Chondrocyte (in vitro differentiated cells): Measurements from ENCODE around the gene DSTN. TPM values are rescaled to one million over a fixed set of nuclear protein-coding genes. Genes with fewer than 3 reads are reported as not detected.

Source experiments
- DNase-seq: peaks from one replicate; pipeline ENCODE4 v3.0.0; 2021; ENCODE audit warnings: mixed read lengths, low spot score
- H3K27ac Mint-ChIP-seq: one replicate; pipeline ENCODE4 v1.8.0; 2021; ENCODE audit warnings: mild to moderate bottlenecking, moderate library complexity, mixed read lengths; ENCODE audit not compliant: unreplicated experiment
- H3K27me3 Mint-ChIP-seq: 2 replicates; pipeline ENCODE4 v1.8.0; 2021; ENCODE audit warnings: low read depth, mixed read lengths
- H3K36me3 Mint-ChIP-seq: 2 replicates; pipeline ENCODE4 v1.8.0; 2021; ENCODE audit warnings: low read depth, mixed read lengths
- H3K4me1 Mint-ChIP-seq: 2 replicates; pipeline ENCODE4 v1.8.0; 2021; ENCODE audit warnings: low read depth, mild to moderate bottlenecking, mixed read lengths
- H3K4me3 Mint-ChIP-seq: one replicate; pipeline ENCODE4 v1.8.0; 2021; ENCODE audit warnings: mild to moderate bottlenecking, moderate library complexity, mixed read lengths; ENCODE audit not compliant: unreplicated experiment
- H3K9me3 Mint-ChIP-seq: 2 replicates; pipeline ENCODE4 v1.8.0; 2021; ENCODE audit warnings: low read depth, mixed read lengths
- total RNA-seq: library from RNA; stranded (reverse); gene quantifications from 3 replicates; pipeline ENCODE4 v1.2.1, GENCODE V29; 2021
- TF ChIP-seq, protein P1 (sequence below): fragments of 200-600 bp; sonication (generic); IDR thresholded peaks from 2 replicates; pipeline ENCODE4 v1.5.0; 2021; ENCODE audit warnings: antibody characterized with exemption, mild to moderate bottlenecking, moderate library complexity

DSTN gene
- total RNA-seq, 1 donor from 2014 or later: 1,290 TPM

DNA sequence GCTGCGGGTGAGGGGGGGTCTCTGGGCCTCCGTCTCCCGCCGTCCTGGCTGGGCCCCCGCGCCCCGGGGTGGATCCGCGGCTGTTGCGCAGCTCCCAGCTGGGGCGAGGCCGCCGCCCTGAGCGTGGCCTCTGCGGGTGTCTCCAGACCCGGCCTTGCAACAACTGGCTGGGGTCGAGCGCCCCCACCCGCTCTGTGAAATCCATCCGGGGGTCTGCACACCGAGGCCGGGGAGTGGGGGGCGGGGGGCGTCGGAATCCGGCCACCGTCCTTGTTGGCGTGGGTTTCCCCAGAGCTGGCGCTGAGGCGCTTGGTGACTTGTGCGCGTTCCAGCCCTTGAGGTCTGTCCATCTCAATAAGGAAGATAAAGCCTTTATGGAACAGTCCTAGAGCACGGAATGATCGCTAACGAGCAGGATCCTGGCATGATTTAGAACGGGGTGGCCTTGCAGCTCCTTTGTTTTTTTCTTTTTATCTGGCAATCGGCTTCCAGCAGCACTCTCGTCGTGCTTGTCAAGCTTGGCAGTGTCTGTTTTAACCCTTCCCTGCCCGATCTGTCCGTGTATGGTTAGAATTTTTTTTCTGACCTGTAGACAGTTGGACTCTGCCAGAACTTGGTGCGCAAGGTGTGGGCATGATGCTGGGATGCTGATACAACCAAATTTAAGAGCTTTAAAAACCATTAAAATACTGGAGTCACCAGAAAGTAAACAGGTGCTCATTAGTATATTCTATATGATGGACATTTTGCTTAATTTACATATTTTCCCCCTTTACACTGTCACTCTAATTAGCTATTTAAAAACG lies 675 bp downstream of the DSTN start:
- Mint-ChIP-seq H3K36me3 (peaks cover 28% of the 10 kb centered on the region), H3K4me1 (peaks cover 61% of the 10 kb centered on the region), H3K27me3 (no peaks in the 10 kb centered on the region), H3K27ac (peak overlapping the region; percentile 93), H3K9me3 (no peaks in the 10 kb centered on the region), H3K4me3 (peak overlapping the region; percentile 86)
- TF ChIP-seq, protein P1, sequence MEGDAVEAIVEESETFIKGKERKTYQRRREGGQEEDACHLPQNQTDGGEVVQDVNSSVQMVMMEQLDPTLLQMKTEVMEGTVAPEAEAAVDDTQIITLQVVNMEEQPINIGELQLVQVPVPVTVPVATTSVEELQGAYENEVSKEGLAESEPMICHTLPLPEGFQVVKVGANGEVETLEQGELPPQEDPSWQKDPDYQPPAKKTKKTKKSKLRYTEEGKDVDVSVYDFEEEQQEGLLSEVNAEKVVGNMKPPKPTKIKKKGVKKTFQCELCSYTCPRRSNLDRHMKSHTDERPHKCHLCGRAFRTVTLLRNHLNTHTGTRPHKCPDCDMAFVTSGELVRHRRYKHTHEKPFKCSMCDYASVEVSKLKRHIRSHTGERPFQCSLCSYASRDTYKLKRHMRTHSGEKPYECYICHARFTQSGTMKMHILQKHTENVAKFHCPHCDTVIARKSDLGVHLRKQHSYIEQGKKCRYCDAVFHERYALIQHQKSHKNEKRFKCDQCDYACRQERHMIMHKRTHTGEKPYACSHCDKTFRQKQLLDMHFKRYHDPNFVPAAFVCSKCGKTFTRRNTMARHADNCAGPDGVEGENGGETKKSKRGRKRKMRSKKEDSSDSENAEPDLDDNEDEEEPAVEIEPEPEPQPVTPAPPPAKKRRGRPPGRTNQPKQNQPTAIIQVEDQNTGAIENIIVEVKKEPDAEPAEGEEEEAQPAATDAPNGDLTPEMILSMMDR: peak; percentile 51
- no peak for DNase-seq

DNA sequence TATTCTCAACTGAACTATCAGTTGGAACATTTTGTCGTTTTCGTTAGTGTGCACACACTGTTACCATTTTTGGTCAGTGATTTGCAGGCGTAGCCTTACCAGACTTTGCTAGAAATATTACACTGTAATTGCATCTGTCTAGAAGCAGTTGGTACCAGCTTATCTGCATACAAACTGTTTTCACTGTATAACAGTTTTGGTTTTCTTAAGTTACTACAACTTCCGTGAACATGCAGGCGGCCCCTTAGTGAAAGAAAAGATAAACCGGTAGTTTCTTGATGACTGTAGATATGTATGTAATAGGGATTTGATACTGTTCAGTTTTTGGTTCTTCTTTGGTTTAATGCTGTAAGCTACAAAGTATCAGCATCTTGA lies 1.3 kb downstream of the DSTN start:
- peak overlapping the region; percentile 86 for H3K4me3 Mint-ChIP-seq
- no peak for DNase-seq
- TF ChIP-seq, protein P1: no peak
- no peaks in the 10 kb centered on the region for H3K27me3 Mint-ChIP-seq
- H3K4me1 Mint-ChIP-seq: peaks cover 61% of the 10 kb centered on the region
- peaks cover 33% of the 10 kb centered on the region for H3K36me3 Mint-ChIP-seq
- peak overlapping the region; percentile 93 for H3K27ac Mint-ChIP-seq
- H3K9me3 Mint-ChIP-seq: no peaks in the 10 kb centered on the region

DNA sequence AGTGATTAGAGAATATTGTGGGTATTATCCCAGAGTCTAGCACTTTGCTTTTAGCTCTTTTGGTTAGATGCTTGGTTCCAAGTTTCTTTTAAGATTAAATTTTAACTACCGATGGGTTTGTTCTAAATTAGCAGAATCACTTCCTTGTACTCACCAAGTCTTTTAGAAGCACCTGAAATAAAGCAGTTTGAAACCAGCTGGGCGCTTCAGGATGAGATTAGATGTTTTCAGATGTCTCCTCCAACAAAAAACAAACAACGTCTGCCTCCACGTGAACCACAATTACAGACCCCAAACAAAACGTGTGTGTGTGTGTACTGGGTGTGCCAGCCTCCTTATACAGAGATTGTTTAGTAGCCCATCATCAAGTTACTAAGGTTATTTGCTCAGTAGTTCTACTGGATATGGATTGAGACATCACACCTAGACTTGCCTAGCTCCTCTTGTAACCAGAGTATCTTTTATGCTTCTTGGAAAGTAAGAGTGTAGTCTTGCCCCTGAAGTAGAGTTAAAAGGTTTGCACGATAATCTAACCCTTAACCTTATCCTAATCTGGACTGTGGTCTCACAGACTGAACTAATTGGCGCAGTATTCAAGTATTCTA lies 2.3 kb downstream of the DSTN start:
- Mint-ChIP-seq H3K4me1 (peaks cover 64% of the 10 kb centered on the region), H3K9me3 (no peaks in the 10 kb centered on the region), H3K4me3 (peak overlapping the region; percentile 86), H3K27ac (peak overlapping the region; percentile 85), H3K27me3 (no peaks in the 10 kb centered on the region), H3K36me3 (peaks cover 35% of the 10 kb centered on the region)
- TF ChIP-seq, protein P1: no peak
- DNase-seq: no peak

DNA sequence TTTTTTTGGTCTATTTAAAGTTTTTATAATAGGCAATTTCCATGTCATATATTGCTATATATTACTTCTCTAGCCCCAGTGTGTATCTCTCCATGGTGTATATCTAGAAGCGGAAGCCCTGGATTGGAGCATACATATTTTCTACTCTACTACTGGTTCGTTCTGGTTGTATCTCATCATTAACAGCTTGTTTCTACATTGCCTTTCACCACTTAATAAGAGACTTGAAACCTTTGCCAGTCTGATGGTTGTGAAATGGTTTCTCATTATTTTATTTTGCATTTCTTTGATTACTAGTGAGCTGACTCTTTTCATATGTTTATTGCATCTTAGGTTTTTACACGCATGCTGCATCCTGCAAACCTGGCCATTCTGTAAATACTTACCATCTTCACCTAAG lies 3.6 kb downstream of the DSTN start:
- no peaks in the 10 kb centered on the region for H3K27me3 Mint-ChIP-seq
- DNase-seq: no peak
- H3K27ac Mint-ChIP-seq: peak overlapping the region; percentile 85
- H3K36me3 Mint-ChIP-seq: peaks cover 35% of the 10 kb centered on the region
- H3K9me3 Mint-ChIP-seq: no peaks in the 10 kb centered on the region
- H3K4me1 Mint-ChIP-seq: peaks cover 61% of the 10 kb centered on the region
- H3K4me3 Mint-ChIP-seq: peak overlapping the region; percentile 86
- TF ChIP-seq, protein P1: no peak

DNA sequence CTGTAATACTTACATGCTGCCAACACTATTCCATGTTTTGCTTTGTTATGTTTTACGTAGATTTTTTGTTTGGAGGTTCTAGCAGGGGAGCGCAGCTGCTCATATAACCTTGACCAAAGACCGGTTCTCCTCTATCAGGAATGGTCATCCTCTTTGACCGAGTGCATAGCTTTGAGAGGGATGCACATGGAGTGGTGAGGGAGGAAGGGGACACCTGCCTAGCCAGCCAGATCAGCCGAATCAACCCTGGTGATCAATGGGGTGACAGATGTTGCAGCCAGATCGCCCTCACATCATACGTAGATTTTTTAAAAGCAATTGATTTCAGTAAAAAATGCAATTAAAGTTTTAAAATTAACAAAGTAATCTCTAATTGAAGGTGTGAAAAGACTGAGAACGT lies 6.3 kb downstream of the DSTN start:
- peak overlapping the region; percentile 85 for H3K27ac Mint-ChIP-seq
- TF ChIP-seq, protein P1: no peak
- no peaks in the 10 kb centered on the region for H3K9me3 Mint-ChIP-seq
- H3K27me3 Mint-ChIP-seq: no peaks in the 10 kb centered on the region
- H3K4me3 Mint-ChIP-seq: peak overlapping the region; percentile 86
- peaks cover 37% of the 10 kb centered on the region for H3K36me3 Mint-ChIP-seq
- no peak for DNase-seq
- H3K4me1 Mint-ChIP-seq: peaks cover 82% of the 10 kb centered on the region
